KMS-11 (cell line): Measurements from ENCODE around the gene KNOP1.

Experiments used
- H2AFZ ChIP-seq: fragments of 200-600 bp; sonication (generic); 2 replicates; pipeline ENCODE4 v1.6.1; 2016; ENCODE audit warnings: antibody characterized with exemption, mixed run types, low read depth
- H3K27ac ChIP-seq: fragments of 200-600 bp; sonication (generic); 2 replicates; pipeline ENCODE4 v1.6.1; 2016; ENCODE audit warnings: mild to moderate bottlenecking, mixed run types
- H3K27me3 ChIP-seq: fragments of 200-600 bp; sonication (generic); 2 replicates; pipeline ENCODE4 v1.6.1; 2017; ENCODE audit warnings: mild to moderate bottlenecking, low read depth, mixed run types, moderate library complexity; ENCODE audit not compliant: insufficient read depth
- H3K36me3 ChIP-seq: fragments of 200-600 bp; sonication (generic); 2 replicates; pipeline ENCODE4 v1.6.1; 2017; ENCODE audit warnings: mild to moderate bottlenecking, mixed run types; ENCODE audit not compliant: insufficient read depth
- H3K4me1 ChIP-seq: fragments of 200-600 bp; sonication (generic); 2 replicates; pipeline ENCODE4 v1.6.1; 2016; ENCODE audit warnings: mild to moderate bottlenecking, low read depth, mixed run types; ENCODE audit not compliant: poor library complexity, severe bottlenecking
- H3K4me2 ChIP-seq: fragments of 200-600 bp; sonication (generic); 2 replicates; pipeline ENCODE4 v1.7.0; 2016; ENCODE audit warnings: mild to moderate bottlenecking, mixed run types
- H3K4me3 ChIP-seq: fragments of 200-600 bp; sonication (generic); IDR thresholded peaks from 2 replicates; pipeline ENCODE4 v1.6.1; 2017; ENCODE audit warnings: low read depth, low read length, mixed read lengths; ENCODE audit not compliant: insufficient read depth
- H3K79me2 ChIP-seq: fragments of 200-600 bp; sonication (generic); 2 replicates; pipeline ENCODE4 v1.6.1; 2016; ENCODE audit warnings: low read depth, mixed run types; ENCODE audit not compliant: insufficient read depth
- H3K9ac ChIP-seq: fragments of 200-600 bp; sonication (generic); 2 replicates; pipeline ENCODE4 v1.6.1; 2016; ENCODE audit warnings: mild to moderate bottlenecking, mixed run types
- H4K20me1 ChIP-seq: fragments of 200-600 bp; sonication (generic); 2 replicates; pipeline ENCODE4 v1.6.1; 2016; ENCODE audit warnings: mild to moderate bottlenecking, mixed run types; ENCODE audit not compliant: insufficient read depth
- TF ChIP-seq, protein P1 (sequence below): fragments of 200-600 bp; sonication (generic); conservative IDR thresholded peaks from 2 replicates; pipeline ENCODE4 v1.6.1; 2017; ENCODE audit warnings: low read depth, mild to moderate bottlenecking, antibody characterized with exemption, low read length, moderate library complexity, mixed read lengths

KNOP1 gene

DNA sequence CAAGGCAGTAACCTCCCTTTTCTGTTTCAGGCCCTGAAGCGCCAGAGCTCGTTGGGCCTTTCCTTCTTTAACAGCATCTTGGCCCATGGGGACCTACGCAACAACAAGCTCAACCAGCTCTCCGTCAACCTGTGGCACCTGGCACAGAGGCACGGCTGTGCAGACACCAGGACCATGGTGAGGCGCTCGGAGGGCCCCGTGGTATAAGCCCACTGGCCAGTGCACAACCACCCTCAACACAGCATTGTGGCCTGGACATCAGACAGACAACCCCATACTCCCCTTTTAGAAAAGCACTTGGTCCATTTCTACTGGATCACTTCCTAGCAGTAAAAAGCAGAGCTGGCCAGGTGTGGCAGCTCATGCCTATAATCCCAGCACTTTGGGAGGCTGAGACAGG is 18.6 kb downstream of the KNOP1 start:
- H3K27ac ChIP-seq = no peak overlapping the region
- no peak overlapping the region for H3K9ac ChIP-seq
- no peaks in the 10 kb centered on the region for H3K27me3 ChIP-seq
- no peaks in the 10 kb centered on the region for H4K20me1 ChIP-seq
- H3K4me3 ChIP-seq = no peak overlapping the region
- H2AFZ ChIP-seq = no peak overlapping the region
- no peaks in the 10 kb centered on the region for H3K79me2 ChIP-seq
- H3K36me3 ChIP-seq = peaks cover 2% of the 10 kb centered on the region; the same call in 1 of the 2 replicates
- peaks cover 9% of the 10 kb centered on the region for H3K4me1 ChIP-seq
- no peak overlapping the region for H3K4me2 ChIP-seq
- TF ChIP-seq, protein P1, sequence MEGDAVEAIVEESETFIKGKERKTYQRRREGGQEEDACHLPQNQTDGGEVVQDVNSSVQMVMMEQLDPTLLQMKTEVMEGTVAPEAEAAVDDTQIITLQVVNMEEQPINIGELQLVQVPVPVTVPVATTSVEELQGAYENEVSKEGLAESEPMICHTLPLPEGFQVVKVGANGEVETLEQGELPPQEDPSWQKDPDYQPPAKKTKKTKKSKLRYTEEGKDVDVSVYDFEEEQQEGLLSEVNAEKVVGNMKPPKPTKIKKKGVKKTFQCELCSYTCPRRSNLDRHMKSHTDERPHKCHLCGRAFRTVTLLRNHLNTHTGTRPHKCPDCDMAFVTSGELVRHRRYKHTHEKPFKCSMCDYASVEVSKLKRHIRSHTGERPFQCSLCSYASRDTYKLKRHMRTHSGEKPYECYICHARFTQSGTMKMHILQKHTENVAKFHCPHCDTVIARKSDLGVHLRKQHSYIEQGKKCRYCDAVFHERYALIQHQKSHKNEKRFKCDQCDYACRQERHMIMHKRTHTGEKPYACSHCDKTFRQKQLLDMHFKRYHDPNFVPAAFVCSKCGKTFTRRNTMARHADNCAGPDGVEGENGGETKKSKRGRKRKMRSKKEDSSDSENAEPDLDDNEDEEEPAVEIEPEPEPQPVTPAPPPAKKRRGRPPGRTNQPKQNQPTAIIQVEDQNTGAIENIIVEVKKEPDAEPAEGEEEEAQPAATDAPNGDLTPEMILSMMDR = no peak

DNA sequence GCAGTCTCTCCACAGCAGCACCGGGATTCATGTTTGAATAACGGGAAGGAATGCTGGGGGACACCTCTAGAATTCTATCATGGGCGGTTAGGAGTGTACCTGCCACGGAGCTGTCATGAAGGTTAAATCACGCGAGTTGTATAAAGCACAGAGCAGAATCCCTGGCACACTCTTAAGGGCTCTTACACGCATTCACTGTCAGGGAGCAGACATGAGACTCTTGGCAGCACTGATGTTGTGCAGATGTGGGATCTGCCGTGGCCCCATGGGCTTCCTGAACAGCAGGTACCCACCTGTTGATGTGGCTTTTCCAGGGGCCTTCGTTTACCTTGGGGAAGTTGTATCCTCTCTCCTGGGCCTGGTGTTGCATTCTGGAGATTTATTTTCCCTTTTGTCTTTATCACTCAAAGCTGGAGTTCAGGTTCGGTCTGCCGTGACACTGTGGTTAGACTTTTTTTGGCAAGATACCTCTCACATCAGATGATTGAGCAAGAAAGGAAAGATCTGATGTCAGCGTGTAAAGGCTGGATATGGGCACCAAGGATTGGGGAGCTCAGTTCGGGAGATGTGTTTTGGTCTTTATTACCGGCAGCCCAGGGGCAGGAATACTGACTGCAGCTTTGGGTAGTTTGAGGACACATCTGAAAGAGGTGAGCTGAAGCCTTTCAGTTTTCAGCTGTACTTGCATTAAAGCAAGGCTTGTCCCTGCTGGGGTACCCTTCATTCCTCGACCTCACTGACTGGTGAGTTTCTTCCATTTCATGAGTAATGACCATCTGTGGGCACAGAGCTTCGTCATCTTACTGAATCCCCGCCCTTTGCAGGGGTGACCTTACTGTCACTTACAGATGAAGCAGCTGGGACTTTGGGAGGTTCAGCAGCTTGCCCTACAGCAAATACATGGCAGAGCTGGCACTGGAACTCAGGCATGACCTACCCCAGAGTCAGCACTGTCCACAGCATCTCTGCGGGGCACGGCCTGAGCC is 19.3 kb downstream of the KNOP1 start:
- Histone ChIP-seq H3K36me3 (no peaks in the 10 kb centered on the region), H3K4me3 (no peak overlapping the region), H3K9ac (no peak overlapping the region)

DNA sequence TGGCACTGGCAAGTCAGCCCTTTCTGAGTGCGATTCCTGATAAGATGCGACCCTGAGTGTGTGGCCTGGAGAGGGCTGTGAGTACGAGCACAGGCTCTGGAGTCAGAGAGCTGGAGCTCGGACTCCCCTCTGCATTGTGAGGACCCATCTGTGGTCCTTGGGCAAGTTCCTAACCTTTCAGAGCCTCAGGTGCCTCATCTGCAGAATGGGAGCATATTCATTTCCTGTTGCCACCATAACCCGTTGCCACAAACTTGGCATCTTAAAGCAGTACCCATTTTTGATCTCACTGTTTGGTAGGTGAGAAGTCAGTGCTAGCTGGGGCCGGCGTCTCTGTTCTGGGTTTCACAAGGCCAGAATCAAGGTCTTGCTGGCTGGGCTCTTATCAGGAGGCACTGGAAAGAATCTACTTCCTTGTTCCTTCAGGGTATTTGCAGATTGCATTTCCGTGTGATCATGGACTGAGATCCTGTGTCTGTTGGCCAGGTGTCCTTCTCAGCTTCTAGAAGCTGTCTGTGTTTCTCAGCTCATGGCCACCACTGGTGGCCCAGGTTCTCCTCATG is 20.2 kb downstream of the KNOP1 start:
- Histone ChIP-seq H3K4me3 (no peak overlapping the region), H3K27me3 (no peaks in the 10 kb centered on the region), H4K20me1 (no peaks in the 10 kb centered on the region), H2AFZ (no peak overlapping the region), H3K4me1 (peaks cover 9% of the 10 kb centered on the region), H3K4me2 (no peak overlapping the region), H3K79me2 (no peaks in the 10 kb centered on the region), H3K36me3 (no peaks in the 10 kb centered on the region), H3K27ac (no peak overlapping the region), H3K9ac (no peak overlapping the region)
- TF ChIP-seq, protein P1 = no peak

More for the DNA sequence above, 19.3 kb downstream of the KNOP1 start:
- Histone ChIP-seq H2AFZ (no peak overlapping the region), H3K27me3 (no peaks in the 10 kb centered on the region), H3K79me2 (no peaks in the 10 kb centered on the region), H3K4me2 (no peak overlapping the region), H3K4me1 (peaks cover 9% of the 10 kb centered on the region), H4K20me1 (no peaks in the 10 kb centered on the region), H3K27ac (no peak overlapping the region)
- TF ChIP-seq, protein P1 = no peak

DNA sequence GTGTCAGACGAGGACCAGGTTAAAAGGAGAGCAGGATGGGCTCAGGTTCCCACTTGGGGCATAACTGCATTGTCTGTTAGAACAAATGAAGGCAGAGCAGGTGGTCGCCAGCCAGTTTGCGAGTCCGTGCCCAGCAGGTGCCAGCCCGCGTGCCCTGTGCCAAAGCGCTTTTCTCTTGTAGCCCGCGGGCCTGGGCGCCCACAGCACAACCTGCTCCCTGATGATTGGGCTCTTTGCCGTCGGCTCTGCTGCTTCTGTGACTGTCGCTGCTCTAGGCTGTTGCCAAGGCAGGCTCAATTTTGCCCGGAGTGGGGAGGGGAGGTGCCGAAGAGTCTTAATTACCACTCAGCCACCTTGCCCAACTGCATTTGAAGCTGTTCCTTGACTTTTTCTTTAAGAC is 21.1 kb downstream of the KNOP1 start:
- Histone ChIP-seq H3K27ac (no peak overlapping the region), H3K4me2 (no peak overlapping the region; the same call in 1 of the 2 replicates), H3K27me3 (no peaks in the 10 kb centered on the region), H2AFZ (no peak overlapping the region), H3K4me1 (peaks cover 9% of the 10 kb centered on the region), H3K9ac (no peak overlapping the region), H3K79me2 (no peaks in the 10 kb centered on the region), H4K20me1 (no peaks in the 10 kb centered on the region), H3K36me3 (no peaks in the 10 kb centered on the region), H3K4me3 (no peak overlapping the region)
- TF ChIP-seq, protein P1 = no peak
